Colonic mucosa (tissue), 4 donors: ENCODE measurements around the gene IL25. TPM values are rescaled to one million over a fixed set of nuclear protein-coding genes. Genes with fewer than 3 reads are reported as not detected.

Experiments used
- DNase-seq: peaks from one replicate; pipeline ENCODE4 v3.0.0-alpha.2; 2020
- H3K27ac ChIP-seq: fragments of 200-600 bp; one replicate; pipeline ENCODE4 v1.8.0; 2021
- H3K27me3 ChIP-seq: fragments of 200-600 bp; one replicate; pipeline ENCODE4 v1.8.0; 2021
- H3K36me3 ChIP-seq: fragments of 200-600 bp; one replicate; pipeline ENCODE4 v1.8.0; 2021
- H3K4me1 ChIP-seq: fragments of 200-600 bp; one replicate; pipeline ENCODE4 v1.8.0; 2021; ENCODE audit warnings: mild to moderate bottlenecking
- H3K4me3 ChIP-seq: fragments of 200-600 bp; one replicate; pipeline ENCODE4 v1.8.0; 2021
- H3K9ac ChIP-seq, 2 donors: one replicate each; pipeline ENCODE4 v1.7.0; 2013; ENCODE audit warnings: control low read depth in 2 of 2, low read depth in 2 of 2, low read length in 2 of 2
- H3K9me3 ChIP-seq: fragments of 200-600 bp; one replicate; pipeline ENCODE4 v1.8.0; 2021
- CTCF ChIP-seq: fragments of 200-600 bp; IDR thresholded peaks from one replicate; pipeline ENCODE4 v1.8.0; 2022; ENCODE audit warnings: antibody characterized with exemption, mild to moderate bottlenecking
- intact Hi-C: fragments of 100-400 bp; cut with DNase I; formaldehyde crosslinking; loops from one replicate; pipeline ENCODE4 v1.14.1; 2022
- total RNA-seq, 2 donors: library from RNA; stranded (reverse); fragmentation: NEBNext Ultra II Directional in 1 of 2; extraction: Animal tissue kit (Norgen Biotek cat#: 25700) in 1 of 2; gene quantifications; one replicate each; pipeline ENCODE4 v1.2.1, GENCODE V29; 2021
- donor health status: healthy.
- donor health status: DM: no; HTN: no; CAD: no.
- donor health status: DM: no; HTN: no; CAD: no.

The IL25 gene
- total RNA-seq, 2 donors from 2014 or later = not detected

- Histone ChIP-seq H3K27me3 (no peaks in the 10 kb centered on the region), H3K36me3 (no peaks in the 10 kb centered on the region), H3K4me3 (no peak overlapping the region), H3K9me3 (no peaks in the 10 kb centered on the region), H3K9ac (no peak overlapping the region), H3K4me1 (no peaks in the 10 kb centered on the region), H3K27ac (no peak overlapping the region)
- no peak for TF ChIP-seq CTCF
- no peak for DNase-seq
- intact Hi-C loops = no loop called here
Observed at GRCh38 chr14:23409475-23409874, 36.9 kb downstream of the IL25 start.

GRCh38 chr14:23409966-23410635 lies 37.5 kb downstream of the IL25 start:
- intact Hi-C loops = no loop called here
- TF ChIP-seq CTCF = no peak
- no peaks in the 10 kb centered on the region for H3K4me1 ChIP-seq
- H3K4me3 ChIP-seq = no peak overlapping the region
- no peak for DNase-seq
- H3K9ac ChIP-seq = no peak overlapping the region
- no peaks in the 10 kb centered on the region for H3K27me3 ChIP-seq
- H3K27ac ChIP-seq = no peak overlapping the region
- no peaks in the 10 kb centered on the region for H3K9me3 ChIP-seq
- no peaks in the 10 kb centered on the region for H3K36me3 ChIP-seq

GRCh38 chr14:23411563-23412525 lies 39.2 kb downstream of the IL25 start:
- DNase-seq = no peak
- intact Hi-C loops = no loop called here
- no peak overlapping the region for H3K9ac ChIP-seq
- no peaks in the 10 kb centered on the region for H3K36me3 ChIP-seq
- no peak for TF ChIP-seq CTCF
- H3K4me1 ChIP-seq = no peaks in the 10 kb centered on the region
- H3K9me3 ChIP-seq = no peaks in the 10 kb centered on the region
- H3K4me3 ChIP-seq = no peak overlapping the region
- no peaks in the 10 kb centered on the region for H3K27me3 ChIP-seq
- H3K27ac ChIP-seq = no peak overlapping the region

GRCh38 chr14:23413681-23414080 lies 41.1 kb downstream of the IL25 start:
- TF ChIP-seq CTCF = no peak
- Histone ChIP-seq H3K36me3 (no peaks in the 10 kb centered on the region), H3K9me3 (no peaks in the 10 kb centered on the region), H3K27me3 (no peaks in the 10 kb centered on the region), H3K9ac (no peak overlapping the region), H3K27ac (no peak overlapping the region), H3K4me1 (no peaks in the 10 kb centered on the region), H3K4me3 (no peak overlapping the region)
- DNase-seq = no peak
- intact Hi-C loops = no loop called here

- Histone ChIP-seq H3K4me1 (no peaks in the 10 kb centered on the region), H3K9ac (no peak overlapping the region), H3K36me3 (no peaks in the 10 kb centered on the region), H3K9me3 (no peaks in the 10 kb centered on the region), H3K4me3 (no peak overlapping the region), H3K27me3 (no peaks in the 10 kb centered on the region), H3K27ac (no peak overlapping the region)
- no peak for TF ChIP-seq CTCF
- DNase-seq = no peak
- intact Hi-C loops = no loop called here
Observed at GRCh38 chr14:23414254-23414653, 41.6 kb downstream of the IL25 start.
